GM18867 (cell line): ENCODE data around the gene C1orf167.
"Not testable (repeated sequence)": the region's sequence is repeated elsewhere in the genome, so short reads cannot be mapped to it uniquely, and the experiment has no call there.

ENCODE experiments used
- ATAC-seq: cut with Tn5 transposase; IDR thresholded peaks from one replicate; pipeline ENCODE4 v1.9.1; 2021; ENCODE audit warnings: mild to moderate bottlenecking, moderate library complexity; ENCODE audit not compliant: unreplicated experiment

Gene C1orf167

GRCh38 chr1:11797525-11798216, 35.7 kb downstream of the C1orf167 start:
- ATAC-seq = no peak

- ATAC-seq = no peak
Observed at GRCh38 chr1:11799099-11799498, 37.1 kb downstream of the C1orf167 start.

GRCh38 chr1:11799896-11800295, 37.9 kb downstream of the C1orf167 start:
- no peak for ATAC-seq

- no peak for ATAC-seq
Observed at GRCh38 chr1:11800391-11800755, 38.4 kb downstream of the C1orf167 start.

- ATAC-seq = no peak
Observed at GRCh38 chr1:11800756-11801433, 38.9 kb downstream of the C1orf167 start.

- ATAC-seq = no peak
Observed at GRCh38 chr1:11802616-11802972, 40.6 kb downstream of the C1orf167 start.

GRCh38 chr1:11802973-11803885, 41.2 kb downstream of the C1orf167 start:
- peak; percentile 23 for ATAC-seq

- ATAC-seq = not testable (repeated sequence)
Observed at GRCh38 chr1:11803924-11804665, 42.1 kb downstream of the C1orf167 start.

GRCh38 chr1:11804666-11805421, 42.9 kb downstream of the C1orf167 start:
- ATAC-seq = no peak

GRCh38 chr1:11805422-11806306, 43.7 kb downstream of the C1orf167 start, which contains the start of the genes CLCN6 and MTHFR:
Gene CLCN6, plus strand, starts transcription at chr1:11806191. Its CDS starts 72 bp downstream, at chr1:11806263.
Gene MTHFR, minus strand, starts transcription at chr1:11805964. Its CDS starts 2,848 bp downstream, at chr1:11803116.
- ATAC-seq = peak; percentile 86

- ATAC-seq = peak; percentile 41
Observed at GRCh38 chr1:11806307-11806936, 44.4 kb downstream of the C1orf167 start.

- ATAC-seq = no peak
Observed at GRCh38 chr1:11807133-11807532, 45.1 kb downstream of the C1orf167 start.

- ATAC-seq = no peak
Observed at GRCh38 chr1:11813021-11813420, 51.0 kb downstream of the C1orf167 start.

GRCh38 chr1:11817192-11817591, 55.2 kb downstream of the C1orf167 start:
- no peak for ATAC-seq

GRCh38 chr1:11822091-11822490, 60.1 kb downstream of the C1orf167 start:
- no peak for ATAC-seq

GRCh38 chr1:11823366-11824137, 61.6 kb downstream of the C1orf167 start:
- ATAC-seq = no peak

GRCh38 chr1:11825131-11825530, 63.1 kb downstream of the C1orf167 start:
- no peak for ATAC-seq

GRCh38 chr1:11826946-11827345, 65.0 kb downstream of the C1orf167 start:
- ATAC-seq = no peak
